Gastroesophageal sphincter (tissue), 4 donors: Measurements from ENCODE around the gene ZNF613. TPM values are rescaled to one million over a fixed set of nuclear protein-coding genes. Genes with fewer than 3 reads are reported as not detected.

Source experiments
- ATAC-seq: fragments of 150-250 bp; one replicate; pipeline ENCODE4 v1.9.1; 2016; ENCODE audit warnings: mild to moderate bottlenecking, moderate library complexity
- H3K27ac ChIP-seq, 4 donors: fragments of 200-600 bp; sonication (generic) in 3 of 4; 1 replicate in 3 of 4; 2 replicates in 1 of 4; pipeline ENCODE4 v1.5.1; 2016 to 2019
- H3K27me3 ChIP-seq: fragments of 200-600 bp; sonication (generic); one replicate; pipeline ENCODE4 v1.5.1; 2019
- H3K36me3 ChIP-seq, 2 donors: fragments of 200-600 bp; sonication (generic); one replicate each; pipeline ENCODE4 v1.5.1; 2019; ENCODE audit warnings: control low read depth in 1 of 2
- H3K4me1 ChIP-seq, 3 donors: fragments of 200-600 bp; sonication (generic); 1 replicate in 2 of 3; 2 replicates in 1 of 3; pipeline ENCODE4 v1.5.1; 2016 to 2019; ENCODE audit warnings: control low read depth in 2 of 3
- H3K4me3 ChIP-seq, 2 donors: fragments of 200-600 bp; sonication (generic); one replicate each; pipeline ENCODE4 v1.5.1; 2019; ENCODE audit warnings: mild to moderate bottlenecking in 1 of 2, moderate library complexity in 1 of 2
- H3K9me3 ChIP-seq, 3 donors: fragments of 200-600 bp; sonication (generic); one replicate each; pipeline ENCODE4 v1.5.1; 2017 to 2019; ENCODE audit warnings: control low read depth in 2 of 3
- EP300 ChIP-seq: sonication (generic); formaldehyde crosslinking; IDR thresholded peaks from one replicate; pipeline ENCODE4 v1.6.1; 2017; ENCODE audit warnings: antibody characterized with exemption, mild to moderate bottlenecking
- POLR2A ChIP-seq, 2 donors: fragments of 450-650 bp; IDR thresholded peaks; one replicate each; pipeline ENCODE4 v1.6.1; 2017; ENCODE audit warnings: antibody characterized with exemption in 2 of 2, mild to moderate bottlenecking in 2 of 2, moderate library complexity in 1 of 2
- POLR2AphosphoS5 ChIP-seq: sonication (generic); formaldehyde crosslinking; IDR thresholded peaks from one replicate; pipeline ENCODE4 v1.6.1; 2017; ENCODE audit warnings: antibody characterized with exemption
- WGBS, 2 donors: methylation state at CpG; one replicate each; pipeline ENCODE4 v1.1.5; 2018; ENCODE audit warnings: low coverage in 1 of 2; 5-methylcytosine and 5-hydroxymethylcytosine counted together
- total RNA-seq, 4 donors: library from RNA; depleted of rRNA; stranded (reverse); fragments of >200 nt; gene quantifications; one replicate each; pipeline ENCODE4 v1.1.0, GENCODE V29; 2016
- TF ChIP-seq, protein P1 (sequence below), 4 experiments: fragments of 200-600 bp in 2 of 4; fragments of 450-650 bp in 2 of 4; sonication (generic) in 1 of 4; IDR thresholded peaks; one replicate each; pipeline ENCODE4 v1.5.1; 2017 to 2019; ENCODE audit warnings: antibody characterized with exemption in 4 of 4, mild to moderate bottlenecking in 2 of 4, moderate library complexity in 2 of 4

ZNF613 gene
- total RNA-seq, result 1 to 10 TPM; 4.6 to 7.7 (median 5.7) TPM

DNA sequence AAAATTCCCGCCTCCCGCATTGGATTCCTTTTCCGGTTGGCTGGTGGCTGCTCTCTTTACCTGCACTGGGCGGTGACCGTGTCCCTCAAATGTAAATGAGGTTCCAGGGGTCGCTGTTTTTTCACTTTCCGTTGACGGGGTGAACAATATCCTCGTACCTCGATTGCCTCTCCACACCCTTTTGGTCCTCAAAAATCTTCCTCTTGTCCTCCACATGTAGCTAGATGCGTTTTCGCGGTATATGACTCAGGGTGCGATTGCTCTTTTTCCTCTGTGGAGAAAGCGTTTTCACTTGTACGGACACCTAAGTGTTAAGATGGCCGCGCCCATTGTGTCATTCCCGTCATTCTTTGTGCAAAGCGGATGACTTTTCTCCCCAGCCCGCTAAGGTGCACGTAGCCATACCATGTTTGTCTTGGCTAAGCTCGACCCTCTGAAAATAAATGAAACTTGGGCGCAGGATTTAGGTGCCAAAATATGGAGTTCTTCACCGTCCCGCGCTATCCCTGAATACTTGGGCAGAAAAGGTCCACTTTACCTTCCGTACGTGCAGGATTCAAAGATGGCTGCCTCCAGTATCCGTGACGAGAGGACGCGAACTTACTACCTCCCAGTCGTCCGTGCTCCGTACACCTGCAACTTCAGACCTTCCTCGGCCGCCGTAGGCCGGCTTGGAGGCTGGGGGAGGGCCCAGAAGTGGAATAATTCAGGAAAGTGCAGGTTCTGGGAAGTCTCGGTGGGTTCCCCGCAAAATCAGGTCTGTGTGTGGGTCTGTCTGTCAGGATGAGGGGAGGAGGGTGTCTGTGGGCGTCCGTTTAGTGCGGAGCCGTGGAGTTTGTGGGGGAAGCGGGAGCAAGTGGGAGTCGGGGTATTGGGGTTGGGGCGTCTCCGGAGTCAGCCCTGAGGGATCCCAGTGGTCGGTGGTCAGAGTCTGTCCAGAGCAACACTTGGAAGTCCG is at the start of gene ZNF613:
TSS of gene ZNF613 (plus strand) at position 689 of the 958 bp plus-strand sequence. CDS start 8,749 bp downstream, outside the sequence.
- Histone ChIP-seq H3K36me3 (peaks cover 0 to 25% of the 10 kb centered on the region in 2 donors), H3K4me1 (peaks cover 0 to 19% (median 9%) of the 10 kb centered on the region in 3 donors), H3K9me3 (peaks cover 0 to 24% (median 1%) of the 10 kb centered on the region in 3 donors), H3K4me3 (peak within 1 kb of the TSS; percentile 61 to 86), H3K27me3 (no peaks in the 10 kb centered on the region), H3K27ac (peak within 1 kb of the TSS; percentile 68 to 91 (median 86))
- TF ChIP-seq, protein P1, sequence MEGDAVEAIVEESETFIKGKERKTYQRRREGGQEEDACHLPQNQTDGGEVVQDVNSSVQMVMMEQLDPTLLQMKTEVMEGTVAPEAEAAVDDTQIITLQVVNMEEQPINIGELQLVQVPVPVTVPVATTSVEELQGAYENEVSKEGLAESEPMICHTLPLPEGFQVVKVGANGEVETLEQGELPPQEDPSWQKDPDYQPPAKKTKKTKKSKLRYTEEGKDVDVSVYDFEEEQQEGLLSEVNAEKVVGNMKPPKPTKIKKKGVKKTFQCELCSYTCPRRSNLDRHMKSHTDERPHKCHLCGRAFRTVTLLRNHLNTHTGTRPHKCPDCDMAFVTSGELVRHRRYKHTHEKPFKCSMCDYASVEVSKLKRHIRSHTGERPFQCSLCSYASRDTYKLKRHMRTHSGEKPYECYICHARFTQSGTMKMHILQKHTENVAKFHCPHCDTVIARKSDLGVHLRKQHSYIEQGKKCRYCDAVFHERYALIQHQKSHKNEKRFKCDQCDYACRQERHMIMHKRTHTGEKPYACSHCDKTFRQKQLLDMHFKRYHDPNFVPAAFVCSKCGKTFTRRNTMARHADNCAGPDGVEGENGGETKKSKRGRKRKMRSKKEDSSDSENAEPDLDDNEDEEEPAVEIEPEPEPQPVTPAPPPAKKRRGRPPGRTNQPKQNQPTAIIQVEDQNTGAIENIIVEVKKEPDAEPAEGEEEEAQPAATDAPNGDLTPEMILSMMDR (IDR thresholded peaks at IDR 0.05), result peak in 2 of 4 experiments; percentile 4 to 51
- TF ChIP-seq POLR2AphosphoS5, result peak; percentile 75
- TF ChIP-seq EP300, result no peak
- 0 to 1% methylated on average over 21 to 32 of the region's 52 CpGs for WGBS, 2 donors
- ATAC-seq, result peak; percentile 95

DNA sequence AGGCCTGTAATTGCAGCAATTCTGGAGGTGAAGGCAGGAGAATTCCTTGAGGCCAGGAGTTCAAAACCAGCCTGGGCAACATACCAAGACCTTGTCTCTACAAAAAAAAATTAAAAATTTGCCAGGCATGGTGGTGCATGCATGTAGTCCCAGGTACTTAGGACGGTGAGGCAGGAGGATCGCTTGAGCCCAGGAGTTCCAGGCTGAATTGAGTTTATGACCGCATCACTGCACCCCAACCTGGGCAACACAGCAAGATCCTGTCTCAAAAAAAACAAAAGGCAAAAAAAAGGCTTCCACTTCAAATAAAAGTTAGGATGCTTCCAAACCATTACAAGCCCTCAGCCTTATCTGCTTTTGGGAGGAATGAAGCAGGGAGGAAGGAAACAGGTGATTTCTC is 44.8 kb upstream of the ZNF613 start:
- ATAC-seq, result no peak
- H3K9me3 ChIP-seq, result peaks cover 0 to 17% (median 0%) of the 10 kb centered on the region in 3 donors
- peaks cover 0 to 52% of the 10 kb centered on the region in 2 donors for H3K36me3 ChIP-seq
- H3K4me3 ChIP-seq, result no peak overlapping the region
- H3K27me3 ChIP-seq, result no peaks in the 10 kb centered on the region
- 97% methylated on average over 3 of the region's 3 CpGs; no CpG with 5 or more reads in 1 of the 2 donors for WGBS, 2 donors
- no peak overlapping the region for H3K27ac ChIP-seq
- TF ChIP-seq POLR2A (IDR thresholded peaks at IDR 0.05), result no peak
- TF ChIP-seq, protein P1 (IDR thresholded peaks at IDR 0.05), result no peak
- no peak for TF ChIP-seq POLR2AphosphoS5
- no peak for TF ChIP-seq EP300
- H3K4me1 ChIP-seq, result peaks cover 0 to 10% (median 0%) of the 10 kb centered on the region in 3 donors

DNA sequence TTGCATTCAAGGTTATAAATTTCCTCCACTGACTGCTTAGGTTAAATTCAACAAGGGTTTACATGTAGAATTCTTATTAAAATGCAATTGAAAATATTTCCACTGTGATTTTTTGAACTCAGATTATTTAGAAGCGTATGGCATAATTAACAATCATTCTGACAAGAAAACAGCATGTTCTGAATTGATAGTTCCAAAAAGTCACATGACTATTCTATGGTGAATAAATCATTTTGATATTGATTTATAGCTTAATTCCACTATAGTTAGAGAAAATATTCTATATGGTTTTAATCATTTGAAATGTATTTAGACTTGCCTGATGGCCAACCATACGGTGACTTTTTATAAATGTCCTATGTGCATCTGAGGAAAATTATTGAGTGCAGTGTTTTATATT is 42.6 kb upstream of the ZNF613 start:
- TF ChIP-seq POLR2A (IDR thresholded peaks at IDR 0.05), result no peak
- TF ChIP-seq EP300, result no peak
- no peak for TF ChIP-seq POLR2AphosphoS5
- TF ChIP-seq, protein P1 (IDR thresholded peaks at IDR 0.05), result no peak
- Histone ChIP-seq H3K36me3 (peaks cover 0 to 43% of the 10 kb centered on the region in 2 donors), H3K4me3 (no peak overlapping the region), H3K4me1 (peaks cover 0 to 10% (median 0%) of the 10 kb centered on the region in 3 donors), H3K27me3 (no peaks in the 10 kb centered on the region), H3K27ac (no peak overlapping the region), H3K9me3 (peaks cover 0 to 27% (median 1%) of the 10 kb centered on the region in 3 donors)
- no peak for ATAC-seq
- 96 to 100% methylated on average over 2 of the region's 2 CpGs for WGBS, 2 donors

DNA sequence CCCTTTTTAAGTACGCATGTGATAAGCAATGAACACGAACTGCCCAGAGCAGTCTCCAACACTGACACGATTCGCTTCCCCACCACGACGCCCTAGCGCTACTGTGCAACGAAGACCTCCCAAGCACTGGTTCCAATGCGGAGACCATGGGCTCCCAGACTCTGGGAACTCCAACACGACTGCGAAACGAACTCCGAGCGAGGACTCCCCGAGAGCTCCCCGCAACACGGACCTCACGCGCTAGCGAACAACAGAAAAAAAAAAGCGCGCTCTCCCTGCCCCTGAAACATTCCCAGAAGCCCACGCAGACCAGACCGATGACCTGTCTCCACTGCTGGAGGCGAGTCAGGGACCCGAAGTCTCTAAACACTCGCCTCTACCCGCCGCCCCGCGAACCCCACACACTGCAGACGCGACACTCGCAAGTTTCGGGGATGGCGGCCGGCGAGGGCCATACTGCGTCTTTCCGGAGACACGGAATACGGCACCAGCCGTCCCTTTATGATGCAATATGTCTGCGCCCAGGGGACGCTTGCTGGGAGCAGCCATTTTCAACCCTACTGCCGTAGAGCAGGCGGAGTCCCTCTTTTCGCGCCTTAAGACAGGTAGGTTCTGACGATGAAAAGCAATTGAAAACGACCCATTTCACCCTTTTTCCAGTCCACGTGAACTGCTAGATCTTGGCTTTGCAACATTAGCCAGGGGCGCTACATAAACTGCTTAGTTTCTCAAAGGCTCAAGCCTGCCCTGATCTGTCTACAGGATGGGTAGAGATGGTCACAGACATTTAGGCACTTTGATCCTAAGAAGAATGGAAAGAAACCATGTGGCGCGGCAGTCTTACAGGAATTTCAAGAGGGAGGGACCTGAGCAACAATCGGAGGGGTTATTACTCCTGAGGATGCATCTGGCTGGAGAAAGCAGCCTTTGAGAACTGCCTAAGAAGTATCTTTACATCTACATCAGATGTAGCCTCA is 39.5 kb upstream of the ZNF613 start, which contains the start of gene ZNF577:
TSS of gene ZNF577 (minus strand) at position 430 of the 977 bp plus-strand sequence. CDS start 7,569 bp downstream, outside the sequence.
- H3K27me3 ChIP-seq, result no peaks in the 10 kb centered on the region
- peaks cover 0 to 48% (median 14%) of the 10 kb centered on the region in 3 donors for H3K9me3 ChIP-seq
- 0 to 7% methylated on average over 19 to 20 of the region's 56 CpGs for WGBS, 2 donors
- peak within 1 kb of the TSS; percentile 58 to 85 (median 78) for H3K27ac ChIP-seq
- peaks cover 9 to 44% of the 10 kb centered on the region in 2 donors for H3K36me3 ChIP-seq
- TF ChIP-seq POLR2A (IDR thresholded peaks at IDR 0.05) (peak in 1 of 2 donors; percentile 16), POLR2AphosphoS5 (peak; percentile 96), EP300 (no peak)
- TF ChIP-seq, protein P1 (IDR thresholded peaks at IDR 0.05), result no peak
- H3K4me3 ChIP-seq, result peak within 1 kb of the TSS; percentile 61 to 90
- peaks cover 0 to 10% (median 0%) of the 10 kb centered on the region in 3 donors for H3K4me1 ChIP-seq
- peak; percentile 94 for ATAC-seq
